ENCODE data around the gene FOXN3. TPM values are rescaled to one million over a fixed set of nuclear protein-coding genes. Genes with fewer than 3 reads are reported as not detected.
"Not testable (repeated sequence)": the region's sequence is repeated elsewhere in the genome, so short reads cannot be mapped to it uniquely, and the experiment has no call there.

The FOXN3 gene
- total and polyA plus RNA-seq, 2 experiments from 2014 or later = 98.9 to 167 TPM

GRCh38 chr14:89114109-89114508 is 302.9 kb downstream of the FOXN3 start:
- Histone ChIP-seq H3K4me2 (no peak overlapping the region), H3K27me3 (ENCODE audit: insufficient read depth) (no peaks in the 10 kb centered on the region), H3K27ac (ENCODE audit: low read depth) (no peak overlapping the region), H3K4me3 (no peak overlapping the region), H3K79me2 (replicated peaks; ENCODE audit: insufficient read depth) (no peaks in the 10 kb centered on the region), H3K4me1 (ENCODE audit: insufficient read depth) (peaks cover 8% of the 10 kb centered on the region), H3F3A (replicated peaks; ENCODE audit: low read depth) (no peaks in the 10 kb centered on the region), H3K36me3 (ENCODE audit: insufficient read depth) (no peaks in the 10 kb centered on the region), H4K20me1 (replicated peaks; ENCODE audit: insufficient read depth) (no peaks in the 10 kb centered on the region), H3K9me2 (ENCODE audit: insufficient read depth) (peaks cover 5% of the 10 kb centered on the region; the same call in 1 of the 2 replicates), H2AFZ (no peak overlapping the region)
- Mint-ChIP-seq H3K27me3 (ENCODE audit: insufficient read depth, low read depth, poor library complexity) (peaks cover 9% of the 10 kb centered on the region), H3K36me3 (ENCODE audit: low read depth) (no peaks in the 10 kb centered on the region; the same call in 2 of the 3 replicates), H3K4me1 (peaks cover 14% of the 10 kb centered on the region), H3K4me3 (no peak overlapping the region), H3K9me3 (peaks cover 11% of the 10 kb centered on the region; the same call in 2 of the 3 replicates), H3K27ac (no peak overlapping the region)
- no peak for TF ChIP-seq REST (IDR thresholded peaks at IDR 0.05; ENCODE audit: unreplicated experiment)
- peak; percentile 53; the same call in 2 of the 3 replicates for ATAC-seq
- DNase-seq (ENCODE audit: low spot score) = no peak

- H3K9me3 Mint-ChIP-seq = peaks cover 6% of the 10 kb centered on the region; the same call in 2 of the 3 replicates
- H3K4me2 ChIP-seq = no peak overlapping the region
- peaks cover 5% of the 10 kb centered on the region; the same call in 1 of the 2 replicates for H3K9me2 ChIP-seq (ENCODE audit: insufficient read depth)
- no peaks in the 10 kb centered on the region for H3F3A ChIP-seq (replicated peaks; ENCODE audit: low read depth)
- H3K4me3 Mint-ChIP-seq = no peak overlapping the region
- H4K20me1 ChIP-seq (replicated peaks; ENCODE audit: insufficient read depth) = no peaks in the 10 kb centered on the region
- DNase-seq (ENCODE audit: low spot score) = no peak
- H3K36me3 Mint-ChIP-seq (ENCODE audit: low read depth) = no peaks in the 10 kb centered on the region; the same call in 2 of the 3 replicates
- peaks cover 8% of the 10 kb centered on the region for H3K4me1 ChIP-seq (ENCODE audit: insufficient read depth)
- H3K27ac ChIP-seq (ENCODE audit: low read depth) = no peak overlapping the region
- peaks cover 6% of the 10 kb centered on the region for H3K27me3 Mint-ChIP-seq (ENCODE audit: insufficient read depth, low read depth, poor library complexity)
- TF ChIP-seq STAT1 (IDR thresholded peaks at IDR 0.05; ENCODE audit: unreplicated experiment) (no peak), ZNF114 (CRISPR knock-in tag; IDR thresholded peaks at IDR 0.05) (no peak), CTCF (conservative IDR thresholded peaks at IDR 0.05; ENCODE audit: low read depth in 2 of 2) (peak in 1 of 2 experiments; percentile 26; a peak in 2 of 4 replicates)
- H3K27ac Mint-ChIP-seq = no peak overlapping the region
- H3K27me3 ChIP-seq (ENCODE audit: insufficient read depth) = no peaks in the 10 kb centered on the region
- H3K4me3 ChIP-seq = no peak overlapping the region
- peaks cover 13% of the 10 kb centered on the region for H3K4me1 Mint-ChIP-seq
- no peak for ATAC-seq
- H3K36me3 ChIP-seq (ENCODE audit: insufficient read depth) = no peaks in the 10 kb centered on the region
- H2AFZ ChIP-seq = no peak overlapping the region
- H3K79me2 ChIP-seq (replicated peaks; ENCODE audit: insufficient read depth) = no peaks in the 10 kb centered on the region
Observed at GRCh38 chr14:89112720-89113119, 304.3 kb downstream of the FOXN3 start.

GRCh38 chr14:89111766-89112543 is 305.1 kb downstream of the FOXN3 start:
- ATAC-seq; H3F3A ChIP-seq (replicated peaks; ENCODE audit: low read depth); H3K79me2 ChIP-seq (replicated peaks; ENCODE audit: insufficient read depth); H3K4me1 Mint-ChIP-seq; H3K27ac Mint-ChIP-seq; H3K4me1 ChIP-seq (ENCODE audit: insufficient read depth); H3K36me3 ChIP-seq (ENCODE audit: insufficient read depth); H3K4me3 Mint-ChIP-seq; H2AFZ ChIP-seq; H3K27me3 Mint-ChIP-seq (ENCODE audit: insufficient read depth, low read depth, poor library complexity); DNase-seq (ENCODE audit: low spot score); H4K20me1 ChIP-seq (replicated peaks; ENCODE audit: insufficient read depth); H3K4me3 ChIP-seq; H3K9me2 ChIP-seq (ENCODE audit: insufficient read depth); H3K9me3 Mint-ChIP-seq; H3K27ac ChIP-seq (ENCODE audit: low read depth); H3K4me2 ChIP-seq; H3K27me3 ChIP-seq (ENCODE audit: insufficient read depth); H3K36me3 Mint-ChIP-seq (ENCODE audit: low read depth): not testable (repeated sequence)

- not testable (repeated sequence) for H3K36me3 ChIP-seq (ENCODE audit: insufficient read depth); H3K4me1 Mint-ChIP-seq; H3K36me3 Mint-ChIP-seq (ENCODE audit: low read depth); H3K4me2 ChIP-seq; H3K4me3 Mint-ChIP-seq; H4K20me1 ChIP-seq (replicated peaks; ENCODE audit: insufficient read depth); H2AFZ ChIP-seq; H3K27ac ChIP-seq (ENCODE audit: low read depth); H3K27ac Mint-ChIP-seq; H3K4me3 ChIP-seq; H3K27me3 ChIP-seq (ENCODE audit: insufficient read depth); H3K4me1 ChIP-seq (ENCODE audit: insufficient read depth); DNase-seq (ENCODE audit: low spot score); H3K79me2 ChIP-seq (replicated peaks; ENCODE audit: insufficient read depth); H3K9me3 Mint-ChIP-seq; H3F3A ChIP-seq (replicated peaks; ENCODE audit: low read depth); H3K27me3 Mint-ChIP-seq (ENCODE audit: insufficient read depth, low read depth, poor library complexity); ATAC-seq; H3K9me2 ChIP-seq (ENCODE audit: insufficient read depth)
Observed at GRCh38 chr14:89111232-89111631, 305.8 kb downstream of the FOXN3 start.

Measured in GM23338 (cell line).